ENCODE measurements around the gene ZNF397.

ZNF397 gene

DNA sequence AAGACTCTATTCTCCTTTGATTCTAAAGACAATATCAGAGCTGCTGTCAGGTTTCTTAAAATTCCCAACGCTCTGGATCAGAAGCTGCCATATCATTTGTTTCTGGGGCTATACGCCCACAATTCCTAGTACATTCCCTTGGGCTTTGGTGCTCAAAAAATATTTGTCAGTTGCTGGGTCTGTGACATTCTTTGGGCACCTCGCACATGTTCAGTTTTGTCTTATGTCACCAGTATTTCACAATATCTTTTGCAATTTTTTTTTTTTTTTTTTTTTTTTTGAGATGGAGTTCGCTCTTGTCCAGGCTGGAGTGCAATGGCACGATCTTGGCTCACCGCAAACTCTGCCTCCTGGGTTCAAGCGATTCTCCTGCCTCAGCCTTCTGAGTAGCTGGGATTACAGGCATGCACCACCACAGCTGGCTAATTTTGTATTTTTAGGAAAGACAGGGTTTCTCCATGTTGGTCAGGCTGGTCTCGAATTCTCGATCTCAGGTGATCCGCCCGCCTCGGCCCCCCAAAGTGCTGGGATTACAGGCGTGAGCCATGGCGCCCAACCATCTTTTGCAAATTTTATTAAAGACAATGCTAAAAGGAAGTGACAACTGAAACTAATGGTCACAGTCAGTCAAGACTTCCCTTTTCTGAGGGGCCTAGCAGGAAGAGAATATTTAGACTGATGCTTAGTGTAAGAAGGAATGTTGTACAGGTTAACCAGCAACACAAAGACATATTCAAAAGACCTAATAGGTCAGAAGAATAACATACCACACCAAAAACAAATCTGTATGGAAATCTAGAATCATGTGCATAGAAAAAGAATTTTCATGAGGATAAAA is 6.8 kb downstream of the ZNF397 start:
- DNase-seq: no peak

DNA sequence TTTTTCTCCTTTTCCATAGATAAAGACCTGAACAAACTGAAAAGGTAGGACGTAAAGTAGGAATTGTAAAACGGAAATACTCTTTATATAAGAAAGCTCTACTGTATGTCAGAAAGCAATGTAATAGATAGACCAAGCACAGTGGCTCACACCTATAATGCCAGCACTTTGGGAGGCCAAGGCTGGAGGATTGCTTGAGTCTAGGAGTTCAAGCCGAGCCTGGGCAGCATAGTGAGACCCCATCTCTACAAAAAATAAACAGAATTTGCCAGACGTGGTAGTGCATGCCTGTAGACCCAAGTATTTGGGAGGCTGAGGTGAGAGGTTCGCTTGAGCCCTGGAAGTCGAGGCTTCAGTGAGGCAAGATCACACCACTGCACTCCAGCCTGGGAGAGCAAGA is 7.6 kb downstream of the ZNF397 start:
- DNase-seq: no peak

DNA sequence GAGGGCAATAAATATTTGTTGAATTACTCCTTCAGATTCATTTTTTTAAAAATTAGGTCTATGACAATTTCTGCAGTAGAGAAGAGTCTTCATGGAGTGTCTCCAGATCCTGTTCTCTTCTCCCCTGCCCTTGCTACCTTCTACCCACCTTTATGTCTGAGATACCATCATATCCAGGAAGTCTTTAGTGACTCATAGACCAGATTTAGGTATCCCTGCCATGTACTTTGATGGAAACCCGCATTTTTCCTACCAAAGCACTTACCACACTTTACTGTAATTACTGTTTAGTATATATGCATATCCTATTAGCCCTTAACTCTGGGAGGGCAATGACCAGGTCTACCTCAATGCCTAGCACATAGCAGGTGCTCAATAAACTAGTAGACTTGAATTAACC is 11.6 kb downstream of the ZNF397 start:
- DNase-seq: no peak

DNA sequence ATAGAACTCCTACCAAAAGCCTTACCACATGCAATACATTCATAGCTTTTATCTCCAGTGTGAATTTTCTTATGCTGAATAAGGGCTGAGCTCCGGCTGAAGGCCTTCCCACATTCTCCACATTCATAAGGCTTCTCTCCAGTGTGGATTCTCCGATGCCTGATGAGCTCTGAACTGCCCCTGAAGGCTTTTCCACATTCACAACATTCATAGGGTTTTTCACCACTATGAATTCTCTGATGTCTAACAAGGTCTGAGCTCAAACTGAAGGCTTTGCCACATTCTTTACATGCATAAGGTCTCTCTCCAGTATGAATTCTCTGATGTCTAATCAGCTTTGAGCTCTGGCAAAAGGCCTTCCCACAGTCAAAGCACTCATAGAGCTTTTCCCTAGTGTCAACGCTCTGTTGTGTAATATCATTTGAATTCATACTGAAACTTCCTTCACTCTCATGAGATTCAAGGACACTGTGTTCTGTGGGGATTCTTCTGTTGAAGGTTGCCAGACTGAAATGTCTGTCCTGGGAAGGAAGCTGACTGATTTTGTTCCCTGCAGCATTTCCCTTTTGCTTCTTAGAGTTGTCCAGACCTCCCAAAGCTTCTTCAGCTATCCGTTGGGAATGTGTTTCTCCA is 12.9 kb downstream of the ZNF397 start:
- DNase-seq: no peak

DNA sequence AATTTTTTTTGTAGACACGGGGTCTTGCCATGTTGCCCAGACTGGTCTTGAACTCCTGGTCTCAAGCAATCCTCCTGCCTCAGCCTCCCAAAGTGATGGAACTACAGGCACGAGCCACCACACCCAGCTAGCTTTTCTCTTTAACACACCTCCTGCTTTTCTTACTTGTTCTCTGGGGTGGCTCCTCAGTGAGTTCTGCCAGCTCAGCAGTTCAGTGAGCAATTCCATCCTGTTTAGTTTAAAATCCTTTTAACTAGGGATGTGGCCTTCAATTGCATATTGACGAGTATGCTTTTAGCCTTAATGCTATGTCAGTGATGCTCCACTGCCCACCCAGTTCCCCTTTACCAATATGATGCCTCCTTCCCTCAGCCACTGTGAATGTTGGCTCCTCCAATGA is 16.1 kb downstream of the ZNF397 start:
- no peak for DNase-seq

DNA sequence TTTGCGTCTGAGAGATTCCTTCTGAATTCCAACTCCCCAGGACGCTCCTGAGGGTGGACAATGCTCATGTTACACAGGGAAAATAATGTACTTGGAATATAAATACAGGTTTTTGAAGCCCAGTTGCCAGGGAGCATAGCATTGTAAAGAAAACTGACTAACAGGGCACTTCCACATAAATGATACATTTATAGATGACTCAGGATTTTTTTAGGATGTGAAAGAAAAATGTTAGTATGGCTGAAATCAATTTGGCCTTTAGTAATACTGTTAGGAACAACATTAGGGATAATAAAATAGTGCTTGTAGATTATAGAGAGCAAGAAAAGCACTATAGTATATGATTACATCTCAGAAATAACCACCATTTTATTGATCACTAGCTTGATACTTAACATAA is 23.6 kb downstream of the ZNF397 start:
- DNase-seq: no peak

DNA sequence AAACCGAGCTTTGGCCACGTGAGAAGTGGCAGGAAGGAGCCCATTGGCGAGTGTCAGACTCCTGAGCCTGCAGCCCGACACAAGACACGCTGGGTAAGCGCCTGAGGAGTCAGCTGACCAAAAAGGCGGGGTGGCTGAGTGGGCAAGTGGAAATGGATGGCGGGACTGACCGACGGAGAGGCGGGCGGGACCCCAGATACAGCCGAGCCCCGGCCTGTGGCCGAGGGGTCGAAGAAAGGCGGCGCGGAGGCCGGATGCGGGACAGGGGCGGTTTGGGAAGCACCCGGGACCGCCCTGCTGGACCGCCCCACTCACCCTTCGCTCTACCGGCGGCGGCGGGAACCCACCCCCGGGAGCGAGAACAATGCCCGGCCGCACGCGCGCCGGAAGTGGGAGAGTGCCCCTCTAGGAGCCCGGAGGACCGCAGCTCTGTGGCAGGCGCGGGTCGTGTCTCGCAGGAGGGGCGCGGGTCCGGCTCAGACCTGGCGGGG is 26.4 kb downstream of the ZNF397 start:
- DNase-seq: no peak

DNA sequence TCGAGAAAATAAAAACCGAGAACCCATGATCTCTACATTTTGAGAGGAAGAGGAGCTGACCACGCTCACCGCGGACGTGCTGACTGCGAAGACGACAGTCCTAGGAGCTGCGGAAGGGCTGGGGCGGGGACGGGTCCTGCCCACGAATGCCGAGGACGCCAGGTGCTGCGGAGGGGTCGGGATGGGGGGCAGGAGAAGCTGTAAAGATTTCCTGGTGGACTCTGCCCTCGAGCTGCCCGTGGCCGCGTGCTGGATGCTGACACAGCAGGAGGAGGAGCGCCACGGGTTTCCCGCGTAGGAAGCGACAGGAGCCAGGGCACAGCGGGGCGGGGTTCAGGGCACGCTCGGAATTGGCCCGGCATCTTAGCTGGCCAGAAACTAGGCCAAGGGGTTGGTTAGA is 27.0 kb downstream of the ZNF397 start:
- no peak for DNase-seq

DNA sequence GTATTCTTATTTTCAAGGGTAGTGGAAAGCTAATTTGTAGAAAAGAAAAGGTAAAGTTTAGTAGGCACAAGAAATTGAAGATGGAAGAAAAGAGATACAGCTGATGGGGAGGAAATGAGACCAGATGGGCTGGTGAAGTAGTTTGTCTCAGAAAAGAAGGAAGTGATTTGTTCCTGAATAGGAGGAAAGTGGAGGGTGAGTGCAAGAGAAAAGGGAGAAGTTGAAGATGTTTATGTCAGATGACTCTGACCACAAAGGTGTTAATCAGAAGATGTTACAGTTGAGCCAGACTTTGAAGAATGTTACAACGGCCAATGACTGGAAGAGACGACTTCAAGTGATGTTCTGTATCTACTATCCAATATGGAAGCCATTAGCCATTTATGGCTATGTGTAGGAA is 28.0 kb downstream of the ZNF397 start:
- no peak for DNase-seq

DNA sequence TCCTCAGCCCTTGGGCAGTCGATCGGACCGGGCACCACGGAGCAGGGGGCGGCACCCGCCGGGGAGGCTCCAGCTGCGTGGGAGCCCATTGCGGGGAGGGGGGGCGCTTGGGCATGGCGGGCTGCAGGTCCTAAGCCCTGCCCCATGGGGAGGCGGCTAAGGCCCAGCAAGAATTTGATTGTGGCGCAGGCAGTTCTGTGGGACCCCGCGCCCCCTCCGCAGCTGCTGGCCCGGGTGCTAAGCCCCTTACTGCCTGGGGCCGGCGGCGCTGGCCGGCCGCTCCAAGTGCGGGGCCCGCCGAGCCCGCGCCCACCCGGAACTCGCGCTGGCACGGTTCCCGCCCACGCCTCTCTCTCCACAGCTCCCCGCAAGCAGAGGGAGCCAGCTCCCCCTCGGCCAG is 30.8 kb downstream of the ZNF397 start:
- no peak for DNase-seq

DNA sequence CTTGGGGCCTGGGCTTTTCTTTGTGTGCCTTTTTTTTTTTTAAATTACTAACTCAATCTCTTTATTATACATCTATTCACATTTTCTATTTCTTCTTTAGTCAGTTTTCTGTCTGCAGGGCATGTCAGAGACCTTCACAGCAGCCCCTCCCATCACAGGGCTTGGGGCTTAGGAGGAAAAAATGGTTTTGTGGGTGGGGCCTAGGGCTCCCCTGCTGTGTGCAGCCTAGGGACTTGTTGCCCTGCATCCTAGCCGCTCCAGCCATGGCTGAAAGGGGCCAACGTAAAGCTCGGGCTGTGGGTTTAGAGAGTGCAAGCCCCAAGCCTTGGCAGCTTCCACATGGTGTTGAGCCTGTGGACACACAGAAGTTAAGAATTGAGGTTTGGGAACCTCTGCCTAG is 35.4 kb downstream of the ZNF397 start:
- DNase-seq: no peak

DNA sequence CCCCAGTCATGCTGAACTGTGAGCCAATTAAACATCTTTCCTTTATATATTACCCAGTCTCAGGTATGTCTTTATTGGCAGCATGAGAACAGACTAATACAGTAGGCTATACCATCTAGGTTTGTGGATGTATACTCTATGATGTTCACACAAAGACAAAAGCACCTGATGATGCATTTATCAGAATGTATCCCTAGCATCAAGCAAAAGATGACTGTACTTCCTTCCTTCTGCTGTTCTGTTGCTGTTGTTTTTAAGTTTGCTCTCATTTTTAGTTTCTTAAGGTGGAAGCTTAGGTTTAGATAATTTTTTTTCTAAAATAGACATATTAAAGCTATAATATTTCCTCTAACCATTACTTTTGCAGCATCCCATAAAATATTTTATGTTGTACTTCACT is 36.8 kb downstream of the ZNF397 start:
- DNase-seq: no peak

DNA sequence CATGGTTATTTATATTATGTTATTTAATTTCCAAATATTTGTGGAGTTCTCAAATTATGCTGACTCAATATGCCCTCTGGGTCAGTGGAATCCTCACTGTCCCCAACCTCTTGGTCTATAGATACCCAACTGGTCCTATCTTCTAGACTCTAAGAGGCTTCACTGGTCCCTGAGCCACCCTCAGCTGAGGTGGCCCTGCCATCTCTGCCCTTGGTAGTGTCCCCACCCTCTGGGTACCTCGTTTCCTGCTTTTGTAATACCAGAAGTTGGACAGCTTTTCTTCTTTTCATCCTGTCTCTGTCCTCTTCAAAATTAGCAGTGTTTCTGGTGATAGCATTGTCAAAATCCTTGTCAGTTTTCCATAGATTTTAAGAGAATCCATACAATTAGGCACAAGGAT is 37.3 kb downstream of the ZNF397 start:
- DNase-seq: no peak

DNA sequence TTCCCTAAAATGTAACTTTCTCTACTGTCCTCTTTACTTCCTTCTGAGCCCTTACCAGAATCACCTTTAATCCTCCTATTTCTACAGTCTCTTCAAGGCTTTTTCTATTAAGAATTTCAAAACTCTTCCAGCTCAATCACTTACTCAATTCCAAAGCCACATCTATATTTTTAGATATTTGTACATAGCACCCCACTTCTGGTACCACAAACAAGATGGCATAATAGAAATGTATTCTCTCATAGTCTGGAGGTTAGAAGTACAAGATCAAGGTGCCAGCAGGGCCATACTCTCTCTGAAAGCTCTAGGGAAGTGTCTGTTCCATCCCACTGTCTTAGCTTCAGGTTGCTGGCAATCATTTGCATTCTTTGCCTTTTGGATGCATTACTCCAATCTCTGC is 38.1 kb downstream of the ZNF397 start:
- DNase-seq: no peak

DNA sequence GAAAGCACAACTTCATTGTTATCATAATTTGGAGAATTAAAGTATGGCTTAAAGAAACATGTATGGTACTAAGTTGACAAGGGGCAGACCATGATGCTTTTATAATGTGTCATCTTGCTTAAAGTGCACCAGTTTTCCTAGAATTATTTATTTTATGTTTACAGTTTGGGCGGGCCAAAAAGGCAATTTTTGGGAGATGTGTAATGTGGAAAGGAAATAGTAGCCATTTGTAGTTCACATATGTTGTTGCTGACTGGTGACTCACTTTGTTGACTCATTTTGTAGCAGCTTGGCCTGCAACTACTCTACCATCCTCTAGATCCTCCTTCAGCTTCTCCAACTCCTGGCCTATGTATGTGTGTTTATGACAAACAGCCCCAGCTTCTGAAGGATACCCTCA is 41.5 kb downstream of the ZNF397 start:
- DNase-seq: peak; percentile 73 to 90

DNA sequence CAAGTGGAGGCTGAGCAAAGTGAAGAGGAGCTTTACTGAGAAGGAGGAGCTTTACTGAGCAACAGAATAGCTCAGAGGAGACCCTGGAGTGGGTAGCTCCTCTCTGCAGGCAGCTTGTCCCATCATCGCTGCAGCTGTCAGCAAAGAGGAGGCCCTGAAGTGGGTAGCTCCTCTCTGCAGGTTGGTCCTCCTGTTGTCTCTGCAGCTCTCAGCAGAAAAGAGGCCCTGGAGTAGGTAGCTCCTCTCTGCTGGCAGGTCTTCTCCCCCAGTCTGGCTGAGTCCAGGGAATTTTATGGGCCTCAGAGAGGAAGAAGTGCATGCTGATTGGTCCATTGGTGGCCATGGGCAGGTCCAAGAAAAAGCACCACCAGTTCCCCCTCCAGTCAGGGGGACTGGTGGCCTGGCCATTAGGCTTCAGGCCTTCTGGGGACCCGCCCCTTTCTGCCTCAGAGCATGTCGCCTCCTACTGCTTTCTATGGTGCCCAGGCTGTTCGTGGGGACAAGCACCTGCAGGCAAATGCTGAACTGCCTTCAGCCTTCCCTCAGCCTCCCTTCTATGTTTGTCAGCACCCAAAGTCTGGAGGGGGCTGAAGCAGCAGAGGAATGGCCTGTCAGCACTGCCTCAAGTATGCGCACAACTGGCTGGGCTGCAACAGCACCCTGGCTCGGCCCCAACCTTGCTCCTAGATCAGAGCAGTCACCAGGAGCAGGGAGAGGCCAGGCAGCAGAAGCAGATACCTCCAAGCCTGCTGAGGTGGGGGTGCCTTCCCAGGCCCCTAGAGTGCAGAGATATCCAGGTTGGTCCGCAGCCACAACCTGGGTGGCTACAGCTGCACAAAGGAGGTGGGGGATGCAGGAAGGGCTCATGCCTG is 43.3 kb downstream of the ZNF397 start:
- no peak for DNase-seq

DNA sequence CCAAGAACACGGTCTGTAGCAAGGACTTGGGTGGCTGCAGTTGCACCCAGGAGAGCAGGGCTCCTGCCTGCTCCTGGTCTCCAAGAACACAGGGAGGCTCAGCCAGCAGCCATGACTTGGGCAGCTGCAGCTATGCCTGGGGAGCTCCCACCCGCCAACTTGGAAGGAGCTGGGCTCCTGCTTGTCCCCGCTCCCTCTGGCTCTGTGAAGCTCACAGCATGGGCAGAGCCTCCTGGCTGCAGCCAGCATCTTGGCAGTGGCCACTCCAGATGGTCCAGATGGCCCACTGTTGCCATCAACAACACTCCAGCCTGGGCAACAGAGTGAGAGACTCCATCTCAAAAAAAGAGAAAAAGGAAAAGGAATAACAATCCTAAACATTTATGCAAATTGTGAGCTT is 44.0 kb downstream of the ZNF397 start:
- no peak for DNase-seq

DNA sequence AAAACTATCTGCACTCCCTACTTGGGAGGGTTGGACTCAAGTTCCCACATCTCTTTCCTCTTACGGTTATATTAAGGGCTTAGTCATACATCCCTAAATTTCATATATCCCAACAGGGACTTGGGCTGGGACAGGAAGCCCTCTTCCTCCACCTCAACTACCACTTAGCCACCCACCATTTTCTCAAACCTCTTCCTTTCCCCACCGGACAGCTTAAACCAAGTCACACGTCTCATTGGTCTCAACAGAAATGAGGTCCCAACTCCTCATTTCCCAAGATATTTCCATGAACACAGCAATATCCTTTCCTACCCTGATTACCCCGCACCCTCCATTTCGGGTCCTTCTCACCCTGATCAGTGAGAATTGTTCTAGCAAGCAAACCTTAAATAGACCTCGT is 48.5 kb downstream of the ZNF397 start:
- peak in 1 of 2 experiments; percentile 25 for DNase-seq

DNA sequence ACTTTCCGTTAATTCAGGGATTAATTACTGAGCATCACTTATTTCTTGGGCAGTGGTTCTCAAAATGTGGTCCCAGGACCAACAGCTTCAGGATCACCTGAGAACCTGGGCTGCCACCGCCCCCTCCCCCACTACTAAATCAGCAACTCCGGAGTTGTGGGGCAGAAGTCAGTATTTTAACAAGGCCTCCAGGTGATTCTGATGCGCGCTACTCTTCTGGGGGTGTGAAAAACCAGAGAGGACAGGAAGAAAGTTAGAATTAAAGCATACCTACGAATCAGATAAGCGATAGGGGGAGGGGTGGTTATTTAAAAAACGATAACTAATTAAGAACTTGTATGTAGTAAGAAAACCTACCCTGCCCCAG is 48.9 kb downstream of the ZNF397 start:
- no peak for DNase-seq

DNA sequence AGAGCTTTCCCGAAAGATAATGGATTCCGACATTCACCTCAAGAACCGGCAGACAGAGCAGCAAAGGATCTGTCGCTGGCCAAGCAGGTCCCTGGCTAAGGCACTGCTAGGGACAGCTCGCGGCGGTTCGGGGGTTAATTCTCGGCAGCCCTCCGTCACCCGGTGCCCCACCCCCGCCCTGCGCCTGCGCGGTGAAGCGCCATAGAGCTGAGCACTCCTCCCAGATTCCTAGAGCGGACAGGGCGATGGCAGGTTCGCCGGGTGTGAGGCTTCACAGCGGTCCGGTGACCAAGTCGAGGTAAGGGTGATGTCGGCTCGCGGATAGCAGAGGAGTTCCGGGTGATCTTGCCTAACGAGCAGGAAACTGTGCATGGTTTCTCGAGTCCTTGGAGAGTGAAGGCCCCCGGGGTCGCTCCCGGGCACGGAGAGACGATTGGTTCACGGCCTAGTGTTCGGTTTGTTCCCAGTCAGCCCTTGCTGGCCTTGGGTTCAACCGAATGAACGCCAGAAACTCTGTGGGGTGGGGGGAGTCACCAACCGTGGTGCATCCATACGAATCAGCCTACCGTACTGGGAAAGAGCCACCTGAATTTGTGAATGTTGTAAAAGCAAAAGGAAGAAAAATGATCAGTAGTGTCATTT is 49.4 kb downstream of the ZNF397 start, which contains the start of gene ZSCAN30:
Gene ZSCAN30 (minus strand): TSS at position 136 of the 642 bp plus-strand sequence. CDS start 25,877 bp downstream, outside the sequence.
- peak; percentile 86 to 92 for DNase-seq

DNA sequence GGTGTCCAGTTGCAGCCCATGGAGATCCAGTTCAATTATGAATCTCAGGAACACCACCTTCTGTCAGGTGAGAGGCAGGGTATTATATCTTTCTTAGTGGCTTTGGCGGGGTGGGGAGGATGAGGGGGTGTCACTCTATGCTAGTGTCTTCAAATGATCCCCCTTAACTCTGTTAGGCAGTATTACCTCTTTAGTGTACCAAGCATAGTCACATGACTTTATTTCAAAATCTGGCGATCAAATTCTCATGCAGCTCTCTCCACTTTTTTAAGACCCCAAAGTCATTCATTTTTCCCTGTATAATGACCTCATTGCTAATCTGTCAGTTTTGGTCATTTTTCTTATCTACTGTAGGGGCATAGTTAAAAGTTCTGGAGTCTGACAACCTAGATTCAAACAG is 50.3 kb downstream of the ZNF397 start:
- DNase-seq: no peak

DNA sequence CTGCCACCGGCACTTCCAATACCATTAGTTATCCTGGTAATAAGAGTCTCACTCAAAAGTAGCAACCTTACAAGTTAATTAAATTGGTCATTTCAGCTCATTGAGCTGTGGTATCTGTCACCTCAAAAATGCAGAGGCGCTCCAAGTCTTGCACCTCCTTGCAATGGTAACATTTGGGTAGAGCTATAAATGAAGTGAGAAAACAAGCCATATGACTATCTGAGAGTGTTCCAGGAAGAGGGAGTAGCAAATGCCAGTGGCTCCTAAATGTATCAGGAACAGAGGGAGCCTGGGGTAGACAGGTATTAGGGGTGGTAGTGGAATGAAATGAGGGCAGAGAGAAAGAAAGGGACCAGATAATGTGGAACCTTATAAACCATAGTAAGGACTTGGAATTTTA is 55.2 kb downstream of the ZNF397 start:
- no peak for DNase-seq

DNA sequence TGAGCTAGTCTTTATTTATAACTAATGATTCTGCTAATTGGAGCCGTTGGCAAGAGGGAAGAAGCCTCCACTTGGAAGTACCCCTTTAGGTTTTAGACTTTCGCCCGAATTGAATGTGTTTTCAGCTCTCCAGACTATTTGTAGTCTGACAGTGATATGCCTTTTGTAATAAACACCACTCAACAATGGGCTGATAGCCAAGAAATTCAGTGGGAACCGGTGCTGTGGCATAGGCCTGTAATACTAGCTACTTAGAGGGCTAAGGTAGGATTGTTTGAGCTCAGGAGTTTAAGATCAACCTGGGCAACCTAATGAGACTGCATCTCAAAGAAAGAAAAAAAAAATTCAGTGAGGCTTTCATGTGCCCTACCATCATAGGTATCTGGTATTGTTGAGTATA is 62.8 kb downstream of the ZNF397 start:
- DNase-seq: no peak
